MCF 10A (cell line): ENCODE results near the gene C8B. TPM values are rescaled to one million over a fixed set of nuclear protein-coding genes. Genes with fewer than 3 reads are reported as not detected.

Source experiments
- BruUV-seq: library from RNA; stranded (reverse); fragments of 400-500 nt; replicated peaks from 2 replicates; lab custom pipeline; 2021; lab: Mats Ljungman, UMichigan
- CTCF ChIA-PET: fragments of 300-600 bp; sonication (Branson Sonifier 250); formaldehyde crosslinking; extraction: SDS; loops from one replicate; lab custom pipeline; 2021; ENCODE audit warnings: antibody characterized with exemption, inconsistent platforms; lab: Yijun Ruan, JAX
- POLR2A ChIA-PET: fragments of 300-600, 350-650 bp; sonication (Branson Sonifier 250); formaldehyde crosslinking; extraction: SDS; loops from one replicate; lab custom pipeline; 2020; ENCODE audit warnings: antibody characterized with exemption, inconsistent platforms; lab: Yijun Ruan, JAX
- DNase-seq: peaks from one replicate; pipeline ENCODE4 v3.0.0-alpha.2; 2018; ENCODE audit not compliant: unreplicated experiment
- H3K27ac Mint-ChIP-seq: one replicate; pipeline ENCODE4 v1.8.0; 2022; ENCODE audit warnings: mild to moderate bottlenecking, low read depth, mixed read lengths; ENCODE audit not compliant: unreplicated experiment
- H3K27me3 Mint-ChIP-seq: one replicate; pipeline ENCODE4 v1.8.0; 2022; ENCODE audit warnings: mixed read lengths; ENCODE audit not compliant: insufficient read depth, unreplicated experiment
- H3K36me3 Mint-ChIP-seq: one replicate; pipeline ENCODE4 v1.8.0; 2022; ENCODE audit warnings: mild to moderate bottlenecking, moderate library complexity, mixed read lengths; ENCODE audit not compliant: insufficient read depth, unreplicated experiment
- H3K4me1 Mint-ChIP-seq: one replicate; pipeline ENCODE4 v1.8.0; 2022; ENCODE audit warnings: mixed read lengths; ENCODE audit not compliant: insufficient read depth, unreplicated experiment
- H3K4me3 Mint-ChIP-seq: one replicate; pipeline ENCODE4 v1.8.0; 2022; ENCODE audit warnings: mild to moderate bottlenecking, moderate library complexity, mixed read lengths; ENCODE audit not compliant: unreplicated experiment
- H3K9me3 Mint-ChIP-seq: one replicate; pipeline ENCODE4 v1.8.0; 2022; ENCODE audit warnings: mixed read lengths; ENCODE audit not compliant: unreplicated experiment
- CTCF ChIP-seq: fragments of 200-600 bp; IDR thresholded peaks from one replicate; pipeline ENCODE4 v1.8.0; 2022; ENCODE audit warnings: antibody characterized with exemption, mild to moderate bottlenecking; ENCODE audit not compliant: unreplicated experiment
- intact Hi-C: fragments of 100-400 bp; cut with micrococcal nuclease; formaldehyde crosslinking; loops from 2 replicates; pipeline ENCODE4 v1.14.1; 2022
- total RNA-seq: library from RNA; stranded (reverse); gene quantifications from 2 replicates; pipeline ENCODE4 v1.2.3, GENCODE V29; 2022

The C8B gene
- total RNA-seq, 1 experiment from 2014 or later = not detected

GRCh38 chr1:56979986-56980755 is 14.4 kb upstream of the C8B start:
- Mint-ChIP-seq H3K4me1 (no peaks in the 10 kb centered on the region), H3K36me3 (no peaks in the 10 kb centered on the region), H3K9me3 (peaks cover 8% of the 10 kb centered on the region), H3K4me3 (no peak overlapping the region), H3K27me3 (peaks cover 27% of the 10 kb centered on the region), H3K27ac (no peak overlapping the region)
- ChIA-PET CTCF (interaction anchor here (0.6 kb wide), 1 partner anchor 63 kb away, joined by 3 read pairs; no protein-coding TSS in a partner anchor), POLR2A (no interaction called here)
- intact Hi-C loops = no loop called here
- no peak for DNase-seq
- no peak for TF ChIP-seq CTCF
- no TSS peak for BruUV-seq

DNA sequence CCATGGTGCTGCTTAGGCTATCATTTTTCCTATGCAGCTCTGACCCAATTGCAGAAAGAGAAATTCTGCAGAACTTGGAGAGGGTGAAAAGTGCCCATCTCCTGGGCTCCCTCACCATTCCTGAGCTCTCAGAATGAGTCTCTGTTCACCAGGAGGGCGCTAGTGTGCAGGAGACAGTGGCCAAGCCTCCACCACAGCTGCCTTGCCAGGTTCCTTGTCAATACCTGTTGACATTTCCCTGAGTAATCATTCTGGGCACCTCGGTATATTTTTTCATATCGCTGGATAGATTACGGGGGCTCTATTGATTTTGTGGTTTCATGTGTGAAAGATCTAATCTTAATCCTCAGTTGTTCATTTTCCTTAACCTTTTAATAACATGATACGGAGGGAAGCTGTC is 13.0 kb upstream of the C8B start:
- no peaks in the 10 kb centered on the region for H3K4me1 Mint-ChIP-seq
- H3K27ac Mint-ChIP-seq = no peak overlapping the region
- no peaks in the 10 kb centered on the region for H3K36me3 Mint-ChIP-seq
- peaks cover 8% of the 10 kb centered on the region for H3K9me3 Mint-ChIP-seq
- ChIA-PET POLR2A (no interaction called here), CTCF (interaction anchor here (0.6 kb wide), 1 partner anchor 154 kb away, joined by 3 read pairs; no protein-coding TSS in a partner anchor)
- peaks cover 27% of the 10 kb centered on the region for H3K27me3 Mint-ChIP-seq
- intact Hi-C loops = no loop called here
- no peak for TF ChIP-seq CTCF
- no peak for DNase-seq
- BruUV-seq = no TSS peak
- no peak overlapping the region for H3K4me3 Mint-ChIP-seq

DNA sequence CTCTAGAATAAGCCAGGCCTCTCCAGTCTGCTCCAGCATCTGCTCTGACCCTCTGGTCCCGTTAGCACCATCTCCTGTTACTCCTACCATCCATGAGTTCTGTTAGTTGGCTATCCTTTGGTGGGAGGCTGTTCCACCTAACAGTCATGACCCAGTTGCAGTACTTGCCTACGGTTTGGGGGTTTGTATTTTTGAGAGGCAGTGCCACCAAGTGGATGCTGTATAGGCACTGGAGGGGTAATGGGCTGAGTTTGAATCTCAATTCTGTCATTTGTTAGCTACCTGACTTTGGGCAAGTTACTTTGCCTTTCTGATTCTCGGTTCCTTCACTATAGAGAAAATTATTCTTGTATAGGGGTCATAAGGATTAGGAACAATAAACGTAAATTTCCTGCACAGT is 12.1 kb upstream of the C8B start:
- DNase-seq = no peak
- BruUV-seq = no TSS peak
- Mint-ChIP-seq H3K27me3 (peaks cover 27% of the 10 kb centered on the region), H3K4me3 (no peak overlapping the region), H3K9me3 (peaks cover 8% of the 10 kb centered on the region), H3K27ac (no peak overlapping the region), H3K4me1 (no peaks in the 10 kb centered on the region), H3K36me3 (no peaks in the 10 kb centered on the region)
- intact Hi-C loops = no loop called here
- ChIA-PET CTCF (no interaction called here), POLR2A (no interaction called here)
- no peak for TF ChIP-seq CTCF

GRCh38 chr1:56975446-56975845 is 9.6 kb upstream of the C8B start:
- TF ChIP-seq CTCF = no peak
- H3K27ac Mint-ChIP-seq = no peak overlapping the region
- POLR2A ChIA-PET = no interaction called here
- DNase-seq = no peak
- H3K9me3 Mint-ChIP-seq = peaks cover 8% of the 10 kb centered on the region
- CTCF ChIA-PET = no interaction called here
- intact Hi-C loops = no loop called here
- no peaks in the 10 kb centered on the region for H3K4me1 Mint-ChIP-seq
- peaks cover 15% of the 10 kb centered on the region for H3K27me3 Mint-ChIP-seq
- H3K36me3 Mint-ChIP-seq = no peaks in the 10 kb centered on the region
- no TSS peak for BruUV-seq
- no peak overlapping the region for H3K4me3 Mint-ChIP-seq
